Hepatocyte (in vitro differentiated cells): ENCODE measurements around the gene GARS1.

Experiments
- CTCF ChIP-seq: fragments of 200-600 bp; sonication (generic); IDR thresholded peaks from 2 replicates; pipeline ENCODE4 v1.5.1; 2016; ENCODE audit warnings: antibody characterized with exemption, mild to moderate bottlenecking; ENCODE audit not compliant: poor library complexity
- EZH2 ChIP-seq: fragments of 200-600 bp; sonication (generic); IDR thresholded peaks from 2 replicates; pipeline ENCODE4 v1.6.1; 2016; ENCODE audit warnings: antibody characterized with exemption, mild to moderate bottlenecking, borderline replicate concordance
- EZH2phosphoT487 ChIP-seq: fragments of 200-600 bp; sonication (generic); IDR thresholded peaks from one replicate; pipeline ENCODE4 v1.6.1; 2018; ENCODE audit warnings: antibody characterized with exemption, mild to moderate bottlenecking, low read depth, moderate library complexity; ENCODE audit not compliant: unreplicated experiment, severe bottlenecking

- TF ChIP-seq CTCF (no peak), EZH2 (no peak), EZH2phosphoT487 (no peak)
Measured at GRCh38 chr7:30646154-30646553, 51.5 kb downstream of the GARS1 start.
